GM15510 (cell line): ENCODE data around the gene SPTLC3.

ENCODE experiments used
- POLR2A ChIP-seq: IDR thresholded peaks from 3 replicates; pipeline ENCODE4 v1.6.1; 2011; ENCODE audit warnings: borderline replicate concordance; ENCODE audit not compliant: insufficient read length; ENCODE audit errors: extremely low read depth

The SPTLC3 gene

GRCh38 chr20:13125486-13125885 lies 116.7 kb downstream of the SPTLC3 start:
- TF ChIP-seq POLR2A: no peak

GRCh38 chr20:13128173-13128572 lies 119.4 kb downstream of the SPTLC3 start:
- no peak for TF ChIP-seq POLR2A

GRCh38 chr20:13130061-13130706 lies 121.4 kb downstream of the SPTLC3 start:
- no peak for TF ChIP-seq POLR2A

- no peak for TF ChIP-seq POLR2A
Measured at GRCh38 chr20:13130707-13131103, 121.9 kb downstream of the SPTLC3 start.

- no peak for TF ChIP-seq POLR2A
Measured at GRCh38 chr20:13131688-13132087, 122.9 kb downstream of the SPTLC3 start.

GRCh38 chr20:13139459-13140150 lies 130.8 kb downstream of the SPTLC3 start:
- TF ChIP-seq POLR2A: no peak

- no peak for TF ChIP-seq POLR2A
Measured at GRCh38 chr20:13140201-13140600, 131.4 kb downstream of the SPTLC3 start.

- no peak for TF ChIP-seq POLR2A
Measured at GRCh38 chr20:13140775-13141174, 132.0 kb downstream of the SPTLC3 start.

GRCh38 chr20:13141546-13141945 lies 132.8 kb downstream of the SPTLC3 start:
- no peak for TF ChIP-seq POLR2A

GRCh38 chr20:13142143-13142542 lies 133.4 kb downstream of the SPTLC3 start:
- no peak for TF ChIP-seq POLR2A

- TF ChIP-seq POLR2A: no peak
Measured at GRCh38 chr20:13147071-13147963, 138.5 kb downstream of the SPTLC3 start.

GRCh38 chr20:13147971-13148370 lies 139.2 kb downstream of the SPTLC3 start:
- TF ChIP-seq POLR2A: no peak

- TF ChIP-seq POLR2A: no peak
Measured at GRCh38 chr20:13148402-13148801, 139.6 kb downstream of the SPTLC3 start.

- no peak for TF ChIP-seq POLR2A
Measured at GRCh38 chr20:13148961-13149360, 140.2 kb downstream of the SPTLC3 start.
